Activated naive CD8-positive, alpha-beta T cell treated with anti-CD3 and anti-CD28 coated beads for 36 hours (primary cell): ENCODE measurements around the gene LSM5. TPM values are rescaled to one million over a fixed set of nuclear protein-coding genes. Genes with fewer than 3 reads are reported as not detected.

Experiments used
- DNase-seq: peaks from one replicate; pipeline ENCODE4 v3.0.0; 2021
- H3K27ac Mint-ChIP-seq: one replicate; pipeline ENCODE4 v1.8.0; 2022; ENCODE audit warnings: mild to moderate bottlenecking, moderate library complexity, mixed read lengths
- H3K27me3 Mint-ChIP-seq: one replicate; pipeline ENCODE4 v1.8.0; 2022; ENCODE audit warnings: mild to moderate bottlenecking, mixed read lengths
- H3K36me3 Mint-ChIP-seq: one replicate; pipeline ENCODE4 v1.8.0; 2021; ENCODE audit warnings: mild to moderate bottlenecking, mixed read lengths
- H3K4me1 Mint-ChIP-seq: one replicate; pipeline ENCODE4 v1.8.0; 2021; ENCODE audit warnings: mixed read lengths
- H3K4me3 Mint-ChIP-seq: one replicate; pipeline ENCODE4 v1.8.0; 2022; ENCODE audit warnings: mild to moderate bottlenecking, moderate library complexity, mixed read lengths
- H3K9me3 Mint-ChIP-seq: one replicate; pipeline ENCODE4 v1.8.0; 2022; ENCODE audit warnings: mixed read lengths
- total RNA-seq, 2 experiments: library from RNA; stranded (reverse); gene quantifications; one replicate each; pipeline ENCODE4 v1.2.3, GENCODE V29; 2021

Gene LSM5
- 100 to 1,000 TPM; 157 to 158 TPM for total RNA-seq

DNA sequence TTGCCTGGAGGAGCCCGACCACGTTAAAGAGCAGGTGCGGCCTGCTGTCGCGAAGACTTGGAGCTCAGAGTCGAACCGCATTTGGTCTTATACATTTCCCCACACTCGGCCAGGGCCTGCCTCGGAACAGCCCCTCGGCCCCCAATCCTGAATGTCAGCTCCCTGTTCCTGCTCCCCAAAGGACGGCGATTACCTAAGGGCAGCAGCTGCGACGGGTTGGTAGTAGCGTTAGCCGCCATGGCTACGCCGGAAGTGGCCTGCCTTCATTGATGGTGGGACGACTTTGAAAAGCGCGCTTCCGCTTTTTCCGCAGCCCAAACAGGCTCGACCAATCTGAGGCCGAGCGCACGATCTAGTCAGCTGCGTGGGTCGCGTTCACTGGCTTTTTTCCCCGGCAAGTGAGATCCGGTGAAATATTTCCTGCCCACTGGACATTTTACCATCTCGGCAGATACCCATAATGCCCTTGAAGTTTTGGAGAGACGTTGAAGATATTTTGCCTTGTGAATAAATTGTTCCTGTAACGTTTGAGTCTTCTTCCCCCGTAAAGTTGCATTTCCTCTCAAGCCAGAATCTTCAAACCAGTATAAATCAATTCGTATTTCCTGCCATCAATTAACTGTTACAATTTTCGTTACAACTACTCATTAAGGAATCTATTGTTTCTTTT, at the start of gene LSM5:
Gene LSM5, minus strand, starts transcription at position 254 of the 670 bp plus-strand sequence. Its CDS starts 15 bp downstream, at position 239.
- Mint-ChIP-seq H3K36me3 (peaks cover 16% of the 10 kb centered on the region), H3K4me3 (peak within 1 kb of the TSS; percentile 84), H3K4me1 (peaks cover 26% of the 10 kb centered on the region), H3K27ac (peak within 1 kb of the TSS; percentile 90), H3K9me3 (no peaks in the 10 kb centered on the region), H3K27me3 (no peaks in the 10 kb centered on the region)
- peak; percentile 87 for DNase-seq

DNA sequence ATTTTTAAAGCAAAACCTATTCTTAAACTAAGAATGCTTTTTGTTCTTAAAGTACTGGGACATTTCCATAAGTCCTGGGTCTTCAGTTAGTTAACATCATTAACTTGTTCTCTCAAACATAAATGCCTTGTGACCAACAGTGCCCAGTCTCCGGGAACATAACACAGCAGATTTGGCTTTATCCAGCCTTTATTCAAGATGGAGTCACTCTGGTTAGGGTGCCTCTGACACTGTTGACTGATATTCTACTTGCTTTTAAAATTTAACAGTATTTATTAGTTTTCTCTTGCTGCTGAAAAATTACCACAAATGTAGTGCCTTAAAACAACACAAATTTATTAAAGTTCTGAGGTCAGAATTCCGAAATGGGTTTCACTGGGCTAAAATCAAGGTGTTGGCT, 49.2 kb upstream of the LSM5 start:
- Mint-ChIP-seq H3K27me3 (no peaks in the 10 kb centered on the region), H3K4me1 (peaks cover 32% of the 10 kb centered on the region), H3K9me3 (no peaks in the 10 kb centered on the region), H3K27ac (no peak overlapping the region), H3K36me3 (peaks cover 22% of the 10 kb centered on the region), H3K4me3 (no peak overlapping the region)
- DNase-seq = no peak

DNA sequence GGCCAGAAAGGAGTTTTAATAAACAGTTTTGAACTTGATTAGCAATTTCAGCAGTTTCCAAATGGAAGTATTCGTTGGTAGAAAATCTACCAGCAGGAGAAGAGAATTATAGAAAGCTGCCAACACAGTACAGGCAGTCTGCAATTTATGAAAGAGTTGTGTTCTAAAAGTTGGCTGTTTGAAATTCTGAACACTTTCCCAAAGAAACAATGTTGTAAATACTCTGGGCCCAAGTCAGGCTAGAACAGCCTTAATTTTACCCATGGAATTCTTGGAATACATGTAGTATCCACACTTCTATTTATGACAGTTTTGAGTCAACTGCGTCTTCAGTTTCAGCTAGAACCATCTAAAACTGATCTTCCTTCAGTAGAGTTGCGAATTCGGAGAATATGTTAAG, 47.6 kb upstream of the LSM5 start:
- DNase-seq = no peak
- Mint-ChIP-seq H3K4me3 (no peak overlapping the region), H3K4me1 (peaks cover 31% of the 10 kb centered on the region), H3K27me3 (no peaks in the 10 kb centered on the region), H3K27ac (no peak overlapping the region), H3K9me3 (no peaks in the 10 kb centered on the region), H3K36me3 (peaks cover 21% of the 10 kb centered on the region)

DNA sequence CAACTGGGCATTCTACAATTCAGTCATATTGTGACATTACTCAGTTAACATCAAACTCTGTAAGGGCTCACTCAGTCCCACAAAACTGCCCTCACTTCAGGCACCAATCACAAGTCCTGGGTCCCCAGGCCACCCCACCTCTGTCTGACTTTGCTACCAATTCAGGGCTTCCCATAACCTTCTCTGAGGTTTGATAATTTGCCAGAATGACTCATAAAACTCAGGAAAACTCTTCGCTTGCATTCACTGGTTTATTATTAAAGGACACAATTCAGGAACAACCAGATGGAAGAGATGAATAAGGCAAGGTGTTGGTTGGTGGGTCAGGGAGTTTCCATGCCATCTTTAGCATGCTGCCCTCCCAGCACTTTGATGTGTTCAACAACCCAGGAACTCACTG, 46.4 kb upstream of the LSM5 start:
- Mint-ChIP-seq H3K9me3 (no peaks in the 10 kb centered on the region), H3K36me3 (peaks cover 30% of the 10 kb centered on the region), H3K27ac (peak overlapping the region; percentile 39), H3K4me3 (no peak overlapping the region), H3K4me1 (peaks cover 34% of the 10 kb centered on the region), H3K27me3 (no peaks in the 10 kb centered on the region)
- no peak for DNase-seq

DNA sequence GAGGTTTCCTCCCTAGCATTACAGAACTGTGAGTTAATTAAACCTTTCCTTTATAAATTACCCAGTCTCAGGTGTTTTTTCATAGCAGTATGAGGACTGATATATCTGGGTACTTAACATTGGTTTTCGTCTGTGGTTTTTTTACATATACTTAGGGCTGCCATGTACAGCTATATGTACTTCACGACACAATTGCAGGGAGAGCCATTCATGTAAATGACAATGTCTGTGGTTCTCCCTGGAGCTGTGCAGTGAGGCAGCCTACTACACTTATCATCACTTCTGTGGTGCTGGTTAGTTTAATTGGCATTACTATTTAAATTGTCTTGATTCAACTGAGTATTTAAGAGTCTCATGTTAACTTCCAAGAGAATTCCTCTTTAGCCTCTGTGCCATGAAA, 45.8 kb upstream of the LSM5 start:
- H3K9me3 Mint-ChIP-seq = no peaks in the 10 kb centered on the region
- no peak for DNase-seq
- H3K4me3 Mint-ChIP-seq = no peak overlapping the region
- no peak overlapping the region for H3K27ac Mint-ChIP-seq
- H3K36me3 Mint-ChIP-seq = peaks cover 35% of the 10 kb centered on the region
- peaks cover 34% of the 10 kb centered on the region for H3K4me1 Mint-ChIP-seq
- no peaks in the 10 kb centered on the region for H3K27me3 Mint-ChIP-seq

DNA sequence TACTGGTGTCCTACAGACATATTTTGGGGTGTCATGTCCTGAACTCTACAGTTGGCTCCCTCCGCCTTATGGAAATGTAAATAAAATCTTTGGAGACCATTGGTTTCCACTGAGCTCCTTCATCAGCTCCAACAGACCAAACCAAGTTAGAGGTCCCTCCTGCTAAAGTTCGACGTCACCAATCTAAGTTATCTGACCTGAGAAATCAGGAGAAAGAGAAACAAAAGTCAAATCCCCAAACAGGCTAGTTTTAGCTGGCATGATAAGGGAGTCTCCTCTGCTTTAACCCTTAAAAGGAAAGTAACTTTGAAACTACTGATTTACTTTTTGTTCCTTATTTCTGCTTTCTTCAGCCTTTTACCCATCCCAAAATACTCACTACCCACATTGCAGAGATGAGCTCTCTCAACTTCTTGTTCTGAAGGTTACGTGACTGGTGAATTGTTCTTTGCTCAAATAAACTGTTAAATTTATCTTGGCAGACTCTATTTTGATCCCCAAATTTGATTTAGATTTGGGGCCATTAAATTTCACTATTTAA, 45.1 kb upstream of the LSM5 start:
- Mint-ChIP-seq H3K4me3 (no peak overlapping the region), H3K27ac (no peak overlapping the region), H3K27me3 (no peaks in the 10 kb centered on the region), H3K36me3 (peaks cover 36% of the 10 kb centered on the region), H3K4me1 (peaks cover 34% of the 10 kb centered on the region), H3K9me3 (no peaks in the 10 kb centered on the region)
- DNase-seq = no peak

DNA sequence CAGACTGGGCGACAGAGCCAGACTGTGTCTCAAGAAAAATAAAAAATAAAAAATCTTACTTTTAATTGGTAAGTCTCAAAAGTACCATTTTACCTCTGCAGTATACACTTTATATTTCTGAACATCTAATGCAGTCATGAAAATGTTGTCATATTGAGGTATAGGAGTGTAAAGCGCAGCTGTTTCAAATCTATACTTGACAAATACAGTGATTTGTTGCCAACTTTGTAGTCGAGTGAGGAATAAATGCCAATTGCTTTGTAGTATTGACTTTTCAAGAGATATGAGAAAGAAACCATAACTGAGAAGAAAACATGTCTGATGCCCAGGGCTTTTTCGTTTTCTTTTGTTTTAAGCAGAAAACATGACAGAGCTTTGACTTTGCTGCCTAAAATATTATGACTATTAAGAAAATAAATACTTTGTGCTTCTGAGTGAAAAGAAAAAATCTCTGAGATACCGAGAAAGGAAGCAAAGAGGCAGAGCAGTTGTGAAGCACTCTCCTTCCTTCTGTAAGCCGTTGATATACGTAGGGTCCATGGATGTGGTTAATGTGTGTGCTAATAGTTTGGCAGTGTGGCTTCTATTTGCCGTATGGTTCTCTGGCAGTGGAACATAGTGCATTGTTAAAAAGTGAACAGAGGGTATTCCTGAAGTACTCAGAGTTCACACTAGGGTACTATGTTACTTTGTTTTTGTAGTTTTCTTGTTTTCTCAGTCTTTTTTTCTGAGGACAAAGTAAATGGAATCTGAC, 43.3 kb upstream of the LSM5 start:
- H3K4me3 Mint-ChIP-seq = no peak overlapping the region
- DNase-seq = no peak
- no peaks in the 10 kb centered on the region for H3K9me3 Mint-ChIP-seq
- H3K36me3 Mint-ChIP-seq = peaks cover 32% of the 10 kb centered on the region
- no peak overlapping the region for H3K27ac Mint-ChIP-seq
- H3K27me3 Mint-ChIP-seq = no peaks in the 10 kb centered on the region
- H3K4me1 Mint-ChIP-seq = peaks cover 26% of the 10 kb centered on the region

DNA sequence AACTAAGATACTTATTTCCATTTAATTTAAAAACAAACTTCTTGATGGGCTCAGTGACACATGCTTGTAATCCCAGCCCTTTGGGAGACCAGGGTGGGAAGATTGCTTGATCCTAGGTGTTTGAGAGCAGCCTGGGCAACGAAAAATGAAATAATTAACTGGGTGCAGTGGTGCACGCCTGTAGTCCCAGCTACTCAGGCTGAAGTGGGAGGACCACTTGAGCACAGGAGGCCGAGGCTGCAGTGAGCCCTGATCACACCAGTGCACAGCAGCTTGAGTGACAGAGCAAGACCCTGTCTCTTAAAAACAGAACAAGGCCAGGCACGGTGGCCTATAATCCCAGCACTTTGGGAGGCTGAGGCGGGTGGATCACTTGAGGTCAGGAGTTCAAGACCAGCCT, 42.5 kb upstream of the LSM5 start:
- Mint-ChIP-seq H3K9me3 (no peaks in the 10 kb centered on the region), H3K4me3 (no peak overlapping the region), H3K27ac (no peak overlapping the region), H3K36me3 (peaks cover 38% of the 10 kb centered on the region), H3K27me3 (no peaks in the 10 kb centered on the region), H3K4me1 (peaks cover 31% of the 10 kb centered on the region)
- no peak for DNase-seq

DNA sequence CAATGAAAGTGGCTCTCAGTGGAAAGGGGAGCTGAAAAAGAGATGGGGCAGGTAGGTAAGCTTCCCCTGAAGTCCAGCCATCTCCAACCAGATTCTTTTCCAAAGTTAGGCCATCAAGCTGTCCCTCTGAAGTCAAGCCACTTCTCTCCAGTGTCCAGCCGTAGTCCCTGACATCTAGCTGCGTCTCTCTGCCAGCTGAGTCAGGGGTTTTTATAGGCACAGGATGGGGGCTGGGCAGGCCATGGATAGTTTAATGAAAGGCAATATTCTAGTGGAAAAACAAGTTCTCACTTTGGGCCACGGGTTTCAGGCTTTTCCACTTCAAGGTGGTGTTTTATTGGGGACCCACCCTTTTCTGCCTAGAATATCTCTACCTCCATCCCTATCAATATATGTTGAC, 41.9 kb upstream of the LSM5 start:
- Mint-ChIP-seq H3K4me3 (no peak overlapping the region), H3K4me1 (peaks cover 32% of the 10 kb centered on the region), H3K27me3 (no peaks in the 10 kb centered on the region), H3K36me3 (peaks cover 41% of the 10 kb centered on the region), H3K27ac (no peak overlapping the region), H3K9me3 (no peaks in the 10 kb centered on the region)
- no peak for DNase-seq

DNA sequence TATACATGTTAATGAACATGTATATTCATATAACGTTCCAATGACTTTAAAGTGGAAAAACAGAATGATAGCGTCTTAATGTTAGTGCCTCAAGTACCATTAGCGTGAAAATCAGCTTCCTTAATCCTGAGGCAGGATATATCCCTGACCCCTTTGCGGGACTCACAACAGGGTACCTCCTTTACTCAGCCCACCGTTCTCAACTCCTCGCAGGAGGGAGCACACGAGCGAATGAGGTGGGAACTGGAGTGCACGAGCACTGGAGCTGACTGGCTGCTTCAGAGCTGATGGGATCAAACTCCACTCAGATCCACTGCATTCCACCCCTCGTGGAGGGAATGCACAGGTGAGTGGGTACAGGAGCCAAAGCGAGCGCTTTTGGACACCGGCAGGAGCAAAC, 41.2 kb upstream of the LSM5 start:
- no peaks in the 10 kb centered on the region for H3K27me3 Mint-ChIP-seq
- no peak for DNase-seq
- no peaks in the 10 kb centered on the region for H3K9me3 Mint-ChIP-seq
- H3K4me1 Mint-ChIP-seq = peaks cover 29% of the 10 kb centered on the region
- H3K27ac Mint-ChIP-seq = no peak overlapping the region
- H3K36me3 Mint-ChIP-seq = peaks cover 39% of the 10 kb centered on the region
- H3K4me3 Mint-ChIP-seq = no peak overlapping the region

DNA sequence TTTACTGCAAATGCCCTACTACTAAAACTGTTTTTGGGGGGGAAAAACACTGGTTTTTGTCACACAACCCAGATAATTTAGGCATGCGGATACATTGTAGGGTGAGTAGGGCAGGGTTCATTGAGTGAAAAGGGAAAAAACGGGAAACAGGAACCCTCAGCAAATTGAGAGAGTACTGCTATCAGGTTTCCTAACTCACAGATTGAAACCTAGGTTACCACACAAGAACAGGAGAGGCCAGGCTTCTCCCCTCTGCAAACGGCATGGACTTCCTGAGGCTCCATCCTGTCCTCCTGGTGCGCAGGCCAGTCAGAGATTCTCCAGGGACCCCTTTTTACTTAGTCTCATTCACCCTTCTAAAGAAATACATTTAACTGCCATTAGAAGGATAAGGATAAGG, 35.7 kb upstream of the LSM5 start:
- H3K4me1 Mint-ChIP-seq = peaks cover 25% of the 10 kb centered on the region
- no peaks in the 10 kb centered on the region for H3K27me3 Mint-ChIP-seq

DNA sequence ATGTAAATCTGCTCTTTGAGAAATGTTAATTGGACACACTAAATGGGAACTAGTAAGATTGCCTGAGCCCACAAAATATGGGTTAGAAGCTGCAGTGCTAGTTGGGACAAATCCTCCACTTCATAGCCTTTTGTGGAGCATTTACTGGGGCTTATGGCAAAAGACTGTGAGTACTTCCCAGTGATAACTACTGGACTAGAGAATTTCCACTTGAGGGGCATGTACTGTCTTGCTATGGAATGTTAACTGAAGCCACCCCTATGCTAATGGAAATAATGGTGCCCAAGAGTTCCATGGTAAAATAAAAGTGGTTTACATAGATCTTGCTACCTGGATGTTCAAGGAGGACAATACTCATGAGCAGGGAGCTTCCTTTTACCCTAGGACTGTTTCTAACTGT, 34.5 kb upstream of the LSM5 start:
- H3K36me3 Mint-ChIP-seq = peaks cover 41% of the 10 kb centered on the region
- no peak overlapping the region for H3K4me3 Mint-ChIP-seq
- no peak overlapping the region for H3K27ac Mint-ChIP-seq
- no peak for DNase-seq
- peaks cover 13% of the 10 kb centered on the region for H3K9me3 Mint-ChIP-seq
- H3K4me1 Mint-ChIP-seq = peaks cover 28% of the 10 kb centered on the region
- H3K27me3 Mint-ChIP-seq = no peaks in the 10 kb centered on the region

More for the DNA sequence above, 35.7 kb upstream of the LSM5 start:
- Mint-ChIP-seq H3K27ac (peak overlapping the region; percentile 16), H3K36me3 (peaks cover 29% of the 10 kb centered on the region), H3K9me3 (peaks cover 6% of the 10 kb centered on the region), H3K4me3 (no peak overlapping the region)
- no peak for DNase-seq

DNA sequence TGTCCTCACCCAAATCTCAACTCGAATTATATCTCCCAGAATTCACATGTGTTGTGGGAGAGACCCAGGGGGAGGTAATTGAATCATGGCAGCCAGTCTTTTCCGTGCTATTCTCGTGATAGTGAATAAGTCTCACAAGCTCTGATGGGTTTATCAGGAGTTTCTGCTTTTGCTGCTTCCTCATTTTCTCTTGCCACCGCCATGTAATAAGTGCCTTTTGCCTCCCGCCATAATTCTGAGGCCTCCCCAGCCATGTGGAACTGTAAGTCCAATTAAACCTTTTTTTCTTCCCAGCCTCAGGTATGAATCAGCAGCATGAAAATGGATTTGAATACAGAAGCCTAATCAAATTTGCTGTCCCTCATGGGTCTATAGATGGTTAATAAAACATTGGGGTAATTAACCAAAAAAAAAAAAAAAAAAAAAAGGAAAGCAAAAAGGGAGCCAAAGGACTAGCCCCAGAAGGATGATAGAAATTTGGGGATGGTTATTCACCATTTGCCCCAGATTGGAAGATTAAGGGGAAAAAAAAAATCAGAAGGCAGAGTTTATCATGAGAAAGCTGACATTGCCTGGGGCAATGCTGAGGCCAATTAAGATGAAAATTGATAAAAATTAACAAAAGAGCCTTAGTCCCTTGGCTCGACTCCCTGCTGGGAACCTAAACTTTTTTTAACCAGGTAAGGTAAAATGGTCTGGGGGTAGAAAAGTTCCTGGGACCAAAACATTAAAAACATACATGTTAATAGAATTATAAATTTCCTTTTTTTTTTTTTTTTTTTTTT, 32.8 kb upstream of the LSM5 start:
- no peak overlapping the region for H3K4me3 Mint-ChIP-seq
- H3K27ac Mint-ChIP-seq = no peak overlapping the region
- no peak for DNase-seq
- H3K4me1 Mint-ChIP-seq = peaks cover 25% of the 10 kb centered on the region
- H3K36me3 Mint-ChIP-seq = peaks cover 45% of the 10 kb centered on the region
- peaks cover 14% of the 10 kb centered on the region for H3K9me3 Mint-ChIP-seq
- no peaks in the 10 kb centered on the region for H3K27me3 Mint-ChIP-seq

DNA sequence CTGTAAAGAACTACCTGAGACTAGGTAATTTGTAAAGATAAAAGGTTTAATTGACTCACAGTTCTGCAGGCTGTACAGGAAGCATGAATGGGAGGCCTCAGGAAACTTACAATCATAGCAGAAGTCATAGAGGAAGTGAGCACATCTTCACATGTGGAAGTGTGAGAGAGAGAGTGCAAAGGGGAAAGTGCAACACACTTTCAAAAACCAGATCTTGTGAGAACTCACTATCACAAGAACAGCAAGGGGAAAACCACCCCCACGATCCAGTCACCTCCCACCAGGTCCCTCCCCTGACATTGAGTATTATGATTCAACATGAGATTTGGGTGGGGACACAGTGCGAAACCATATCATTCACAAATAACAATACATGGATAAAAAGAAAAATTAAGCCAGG, 29.6 kb upstream of the LSM5 start:
- Mint-ChIP-seq H3K27ac (peak overlapping the region; percentile 72), H3K4me3 (no peak overlapping the region), H3K36me3 (peaks cover 63% of the 10 kb centered on the region), H3K9me3 (peaks cover 17% of the 10 kb centered on the region), H3K27me3 (no peaks in the 10 kb centered on the region), H3K4me1 (peaks cover 40% of the 10 kb centered on the region)
- DNase-seq = no peak

DNA sequence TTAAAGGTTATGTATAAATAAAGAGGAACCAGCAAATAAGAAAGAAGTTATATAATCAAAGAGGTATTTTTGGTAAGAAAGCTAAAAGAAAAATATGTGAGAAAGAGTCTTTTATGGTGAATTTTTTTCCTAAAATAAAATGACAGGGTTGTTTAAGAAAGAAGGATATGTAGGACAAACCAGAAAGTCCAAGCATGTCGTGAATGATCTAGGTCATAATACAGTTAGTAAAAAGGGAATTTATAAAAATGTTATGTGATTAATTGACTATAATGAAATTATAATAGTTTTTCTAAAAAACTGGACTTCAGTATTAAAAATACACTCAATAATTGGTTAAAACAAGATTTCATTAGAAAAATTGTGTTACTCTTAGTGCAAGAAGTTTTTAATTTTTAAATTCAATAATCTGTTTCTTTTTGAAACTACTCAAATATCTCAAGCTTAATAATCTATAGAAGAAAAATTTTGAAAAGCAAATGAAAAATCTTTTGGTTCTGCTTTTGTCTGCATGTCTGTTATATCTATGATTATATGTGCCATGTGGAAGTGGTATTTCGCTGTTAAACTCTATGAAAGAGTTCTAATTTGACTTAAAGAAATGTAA, 28.5 kb upstream of the LSM5 start:
- no peak for DNase-seq
- Mint-ChIP-seq H3K4me1 (peaks cover 47% of the 10 kb centered on the region), H3K4me3 (no peak overlapping the region), H3K9me3 (peaks cover 17% of the 10 kb centered on the region), H3K36me3 (peaks cover 72% of the 10 kb centered on the region), H3K27me3 (no peaks in the 10 kb centered on the region), H3K27ac (no peak overlapping the region)
